ENCODE data around the gene ATG14. TPM values are rescaled to one million over a fixed set of nuclear protein-coding genes. Genes with fewer than 3 reads are reported as not detected.

Gene ATG14
- total RNA-seq, 4 donors from 2014 or later = 6.1 to 26.5 (median 13.0) TPM

- Histone ChIP-seq H3K27me3 (no peaks in the 10 kb centered on the region), H3K4me1 (no peaks in the 10 kb centered on the region), H3K4me3 (no peak overlapping the region), H3K9me3 (no peaks in the 10 kb centered on the region), H3K27ac (no peak overlapping the region), H3K36me3 (no peaks in the 10 kb centered on the region)
- TF ChIP-seq CTCF (IDR thresholded peaks at IDR 0.05) = no peak
- TF ChIP-seq POLR2A (IDR thresholded peaks at IDR 0.05) = no peak
- DNase-seq = no peak
- intact Hi-C loops (cut with DNase I; ENCODE audit: low total_unique reads) = no loop called here
These were observed 22.3 kb downstream of the ATG14 start for GRCh38 chr14:55389330-55389729.

GRCh38 chr14:55388160-55388559 lies 23.5 kb downstream of the ATG14 start:
- Histone ChIP-seq H3K9me3 (no peaks in the 10 kb centered on the region), H3K4me3 (no peak overlapping the region), H3K4me1 (no peaks in the 10 kb centered on the region), H3K27me3 (no peaks in the 10 kb centered on the region), H3K27ac (no peak overlapping the region), H3K36me3 (no peaks in the 10 kb centered on the region)
- TF ChIP-seq POLR2A (IDR thresholded peaks at IDR 0.05) (no peak), CTCF (IDR thresholded peaks at IDR 0.05) (no peak)
- DNase-seq = no peak
- intact Hi-C loops (cut with DNase I; ENCODE audit: low total_unique reads) = no loop called here

- no peaks in the 10 kb centered on the region for H3K4me1 ChIP-seq
- no peaks in the 10 kb centered on the region for H3K9me3 ChIP-seq
- TF ChIP-seq CTCF (IDR thresholded peaks at IDR 0.05) (no peak), POLR2A (IDR thresholded peaks at IDR 0.05) (no peak)
- intact Hi-C loops (cut with DNase I; ENCODE audit: low total_unique reads) = no loop called here
- H3K36me3 ChIP-seq = no peaks in the 10 kb centered on the region
- H3K27ac ChIP-seq = no peak overlapping the region
- no peak overlapping the region for H3K4me3 ChIP-seq
- DNase-seq = no peak
- no peaks in the 10 kb centered on the region for H3K27me3 ChIP-seq
These were observed 24.5 kb downstream of the ATG14 start for GRCh38 chr14:55387121-55387520.

- Histone ChIP-seq H3K4me1 (no peaks in the 10 kb centered on the region), H3K9me3 (no peaks in the 10 kb centered on the region), H3K36me3 (no peaks in the 10 kb centered on the region), H3K27ac (no peak overlapping the region), H3K4me3 (no peak overlapping the region), H3K27me3 (no peaks in the 10 kb centered on the region)
- no peak for TF ChIP-seq CTCF (IDR thresholded peaks at IDR 0.05)
- no peak for TF ChIP-seq POLR2A (IDR thresholded peaks at IDR 0.05)
- no peak for DNase-seq
- intact Hi-C loops (cut with DNase I; ENCODE audit: low total_unique reads) = no loop called here
These were observed 25.4 kb downstream of the ATG14 start for GRCh38 chr14:55386037-55386808.

GRCh38 chr14:55384536-55384935 lies 27.1 kb downstream of the ATG14 start:
- Histone ChIP-seq H3K4me1 (no peaks in the 10 kb centered on the region), H3K4me3 (no peak overlapping the region), H3K27me3 (no peaks in the 10 kb centered on the region), H3K36me3 (no peaks in the 10 kb centered on the region), H3K9me3 (no peaks in the 10 kb centered on the region), H3K27ac (no peak overlapping the region)
- TF ChIP-seq CTCF (IDR thresholded peaks at IDR 0.05) (no peak), POLR2A (IDR thresholded peaks at IDR 0.05) (no peak)
- intact Hi-C loops (cut with DNase I; ENCODE audit: low total_unique reads) = no loop called here
- DNase-seq = no peak

All from uterus (tissue), 4 donors.